GM12875 (cell line): Measurements from ENCODE around the gene PCYOX1L.
A peak's percentile ranks its signal among the peaks of the same experiment; 100 is the strongest.

Source experiments
- H3K4me3 ChIP-seq: one replicate; pipeline ENCODE4 v1.5.1; 2011; ENCODE audit warnings: low read depth, low read length, control low read depth
- TF ChIP-seq, protein P1 (sequence below): IDR thresholded peaks from 2 replicates; pipeline ENCODE4 v1.5.1; 2011; ENCODE audit warnings: low read depth, mild to moderate bottlenecking, control low read depth, inconsistent platforms, low read length, moderate library complexity, borderline replicate concordance; ENCODE audit not compliant: insufficient read depth

PCYOX1L gene

DNA sequence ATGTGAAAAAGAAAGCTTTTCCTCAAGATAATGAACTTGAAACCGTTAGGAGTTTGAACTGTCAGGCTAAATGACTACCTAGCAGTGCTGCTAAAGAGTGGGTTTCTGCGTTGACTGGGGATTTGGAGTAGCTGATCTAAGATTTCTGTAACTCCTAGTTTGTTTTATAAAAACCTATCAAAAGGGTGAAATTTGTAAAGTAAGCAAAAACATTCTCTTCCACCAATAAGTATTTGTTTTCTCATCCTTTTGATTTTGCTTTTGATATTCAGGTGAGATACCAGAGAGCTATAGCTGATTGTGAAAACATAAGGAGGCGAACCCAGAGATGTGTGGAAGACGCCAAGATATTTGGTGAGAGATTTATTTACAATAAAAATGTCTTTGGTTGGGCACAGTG is 8.5 kb upstream of the PCYOX1L start:
- TF ChIP-seq, protein P1, sequence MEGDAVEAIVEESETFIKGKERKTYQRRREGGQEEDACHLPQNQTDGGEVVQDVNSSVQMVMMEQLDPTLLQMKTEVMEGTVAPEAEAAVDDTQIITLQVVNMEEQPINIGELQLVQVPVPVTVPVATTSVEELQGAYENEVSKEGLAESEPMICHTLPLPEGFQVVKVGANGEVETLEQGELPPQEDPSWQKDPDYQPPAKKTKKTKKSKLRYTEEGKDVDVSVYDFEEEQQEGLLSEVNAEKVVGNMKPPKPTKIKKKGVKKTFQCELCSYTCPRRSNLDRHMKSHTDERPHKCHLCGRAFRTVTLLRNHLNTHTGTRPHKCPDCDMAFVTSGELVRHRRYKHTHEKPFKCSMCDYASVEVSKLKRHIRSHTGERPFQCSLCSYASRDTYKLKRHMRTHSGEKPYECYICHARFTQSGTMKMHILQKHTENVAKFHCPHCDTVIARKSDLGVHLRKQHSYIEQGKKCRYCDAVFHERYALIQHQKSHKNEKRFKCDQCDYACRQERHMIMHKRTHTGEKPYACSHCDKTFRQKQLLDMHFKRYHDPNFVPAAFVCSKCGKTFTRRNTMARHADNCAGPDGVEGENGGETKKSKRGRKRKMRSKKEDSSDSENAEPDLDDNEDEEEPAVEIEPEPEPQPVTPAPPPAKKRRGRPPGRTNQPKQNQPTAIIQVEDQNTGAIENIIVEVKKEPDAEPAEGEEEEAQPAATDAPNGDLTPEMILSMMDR: no peak
- H3K4me3 ChIP-seq: no peak overlapping the region

DNA sequence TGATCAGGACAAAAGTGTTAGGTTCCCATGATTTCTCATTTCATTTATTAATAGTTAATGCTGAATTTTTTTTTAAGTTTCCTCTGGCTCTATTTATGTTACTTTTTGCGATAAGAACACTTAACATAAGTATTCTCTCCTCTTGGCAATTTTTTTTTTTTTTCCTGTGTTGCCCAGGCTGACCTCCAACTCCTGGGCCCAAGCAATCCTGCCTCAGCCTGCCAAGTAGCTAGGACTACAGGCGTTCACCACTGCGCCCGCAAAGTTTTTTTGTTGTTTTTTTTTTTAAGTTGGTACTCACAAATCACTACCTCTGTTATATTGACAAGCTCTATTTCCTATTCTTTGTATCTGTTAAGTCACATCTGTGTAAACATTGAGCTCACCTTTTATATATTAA is 5.7 kb upstream of the PCYOX1L start:
- TF ChIP-seq, protein P1: no peak
- H3K4me3 ChIP-seq: no peak overlapping the region

DNA sequence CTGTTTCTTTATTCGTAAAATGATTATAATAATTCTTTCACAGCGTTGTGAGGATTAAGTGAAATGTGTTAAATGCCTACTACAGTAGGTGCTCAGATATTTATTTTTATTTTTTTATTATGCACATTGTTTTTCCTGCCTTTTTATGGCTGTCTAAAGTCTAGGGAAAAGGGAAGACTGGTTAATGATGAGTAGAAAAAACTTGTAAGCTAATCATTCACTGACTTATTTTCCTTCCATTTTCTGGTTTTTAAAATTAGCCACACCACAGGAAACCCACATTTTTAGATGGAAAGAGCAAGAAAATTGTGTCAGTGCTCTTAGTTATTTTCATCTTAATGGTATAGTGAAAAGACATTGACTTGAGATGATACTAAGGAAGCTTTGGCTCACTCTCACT is 3.9 kb upstream of the PCYOX1L start:
- TF ChIP-seq, protein P1: no peak

DNA sequence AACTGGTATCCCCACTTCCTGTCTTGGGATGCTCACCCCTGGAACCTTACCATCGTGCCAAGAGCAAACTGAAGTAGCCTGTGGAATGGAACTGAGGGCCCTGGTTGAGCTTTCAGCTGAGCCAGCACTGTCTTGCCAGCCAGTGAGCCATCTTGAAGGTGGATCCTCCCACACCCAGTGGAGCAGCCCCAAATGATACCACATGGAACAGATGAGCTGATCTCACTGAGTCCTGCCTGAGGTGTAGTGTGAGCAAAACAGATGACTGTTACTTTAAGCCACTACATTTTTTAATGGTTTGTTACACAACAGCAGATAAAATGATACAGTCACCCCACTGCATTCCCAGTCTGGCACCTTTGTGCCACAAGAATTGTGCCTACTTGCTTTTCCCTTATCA is 2.2 kb upstream of the PCYOX1L start:
- H3K4me3 ChIP-seq: no peak overlapping the region
- TF ChIP-seq, protein P1: no peak

More for the DNA sequence above, 3.9 kb upstream of the PCYOX1L start:
- H3K4me3 ChIP-seq: no peak overlapping the region

DNA sequence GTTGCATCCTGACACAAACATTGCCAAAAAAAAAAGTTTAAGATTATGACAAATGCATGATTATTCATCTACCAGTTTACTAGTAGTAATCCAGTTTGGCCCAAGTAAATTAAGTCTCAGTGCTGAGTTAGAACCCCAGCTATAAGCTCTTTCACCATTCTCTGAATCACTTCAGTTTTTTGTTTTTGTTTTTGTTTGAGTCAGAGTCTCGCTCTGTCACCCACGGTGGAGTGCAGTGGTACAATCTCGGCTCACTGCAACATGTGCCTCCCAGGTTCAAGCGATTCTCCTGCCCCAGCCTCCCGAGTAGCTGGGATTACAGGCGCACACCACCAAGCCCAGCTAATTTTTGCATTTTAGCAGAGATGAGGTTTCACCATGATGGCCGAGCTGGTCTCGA is 1.5 kb upstream of the PCYOX1L start:
- TF ChIP-seq, protein P1: no peak
- no peak overlapping the region for H3K4me3 ChIP-seq

DNA sequence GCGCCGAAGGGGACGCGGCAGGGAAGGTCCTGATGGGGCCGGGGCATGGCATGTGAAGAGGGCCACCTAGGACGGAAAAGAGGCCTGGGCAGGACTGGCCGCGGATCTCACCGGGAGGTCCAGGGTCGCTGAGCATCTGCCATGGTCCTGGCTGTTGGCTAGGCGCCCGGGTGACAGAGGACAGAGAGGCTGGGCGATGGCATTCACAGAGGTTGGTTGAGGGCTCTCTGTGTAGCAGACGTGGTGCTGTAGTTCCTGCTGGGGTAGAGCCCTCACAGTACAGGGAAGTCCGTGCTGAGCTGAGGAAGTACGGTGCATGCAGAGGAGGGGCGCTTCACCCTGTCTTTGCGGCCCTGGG is 427 bp downstream of the PCYOX1L start:
- H3K4me3 ChIP-seq: peak overlapping the region; percentile 72
- TF ChIP-seq, protein P1: no peak

DNA sequence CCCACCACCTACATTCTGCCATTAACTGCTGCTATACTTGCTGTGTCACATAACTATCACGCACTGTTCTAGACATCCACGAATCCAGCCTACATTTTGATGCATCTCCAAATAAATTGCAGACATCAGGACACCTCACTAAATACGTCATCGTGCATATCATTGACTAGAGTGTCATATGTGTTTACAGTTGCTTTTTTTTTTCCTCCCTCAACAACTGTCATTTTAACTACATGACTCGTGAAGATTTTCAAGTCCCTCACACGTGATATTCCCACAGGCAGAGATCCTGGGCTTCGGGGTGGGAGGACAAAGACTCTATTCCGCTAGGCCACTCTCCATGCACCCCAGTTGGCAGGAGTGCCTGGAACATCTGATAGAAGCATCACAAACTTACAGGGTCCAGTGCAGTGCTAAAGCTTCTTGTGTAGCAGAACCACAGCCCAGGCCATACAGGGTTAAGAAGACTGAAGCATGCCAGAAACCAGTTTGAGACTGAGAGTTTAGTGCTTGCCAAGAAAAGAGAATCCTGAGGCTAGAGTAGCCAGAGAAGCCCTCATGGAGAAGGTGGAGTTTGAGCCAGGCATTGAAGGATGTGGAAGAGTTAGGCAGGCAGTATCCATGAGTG is 1.1 kb downstream of the PCYOX1L start:
- peak overlapping the region; percentile 72 for H3K4me3 ChIP-seq

More for the DNA sequence above, 1.1 kb downstream of the PCYOX1L start:
- TF ChIP-seq, protein P1: no peak
